ENCODE measurements around the gene HDGFL3.

- TF ChIP-seq CTCF (conservative IDR thresholded peaks at IDR 0.05; ENCODE audit: low read depth in 2 of 2), result no peak
- TF ChIP-seq REST (IDR thresholded peaks at IDR 0.05; ENCODE audit: unreplicated experiment), result no peak
- no peak for TF ChIP-seq STAT1 (IDR thresholded peaks at IDR 0.05; ENCODE audit: unreplicated experiment)
- no peak for TF ChIP-seq CREB1 (CRISPR knock-in tag; IDR thresholded peaks at IDR 0.05; ENCODE audit: low read depth)
- TF ChIP-seq POLR2AphosphoS5 (IDR thresholded peaks at IDR 0.05; ENCODE audit: low read depth), result no peak
- TF ChIP-seq EZH2phosphoT487 (IDR thresholded peaks at IDR 0.05; ENCODE audit: unreplicated experiment), result no peak
- no peak for TF ChIP-seq JUNB (IDR thresholded peaks at IDR 0.05; ENCODE audit: unreplicated experiment)
- TF ChIP-seq NANOG (IDR thresholded peaks at IDR 0.05; ENCODE audit: borderline replicate concordance), result no peak
- TF ChIP-seq EZH2 (IDR thresholded peaks at IDR 0.05; ENCODE audit: low read depth, unreplicated experiment), result no peak
- no peak for TF ChIP-seq ZNF114 (CRISPR knock-in tag; IDR thresholded peaks at IDR 0.05)
These were observed 96.5 kb downstream of the HDGFL3 start for GRCh38 chr15:83111149-83111548.
